ENCODE measurements around the gene ZMIZ1.

Gene ZMIZ1

DNA sequence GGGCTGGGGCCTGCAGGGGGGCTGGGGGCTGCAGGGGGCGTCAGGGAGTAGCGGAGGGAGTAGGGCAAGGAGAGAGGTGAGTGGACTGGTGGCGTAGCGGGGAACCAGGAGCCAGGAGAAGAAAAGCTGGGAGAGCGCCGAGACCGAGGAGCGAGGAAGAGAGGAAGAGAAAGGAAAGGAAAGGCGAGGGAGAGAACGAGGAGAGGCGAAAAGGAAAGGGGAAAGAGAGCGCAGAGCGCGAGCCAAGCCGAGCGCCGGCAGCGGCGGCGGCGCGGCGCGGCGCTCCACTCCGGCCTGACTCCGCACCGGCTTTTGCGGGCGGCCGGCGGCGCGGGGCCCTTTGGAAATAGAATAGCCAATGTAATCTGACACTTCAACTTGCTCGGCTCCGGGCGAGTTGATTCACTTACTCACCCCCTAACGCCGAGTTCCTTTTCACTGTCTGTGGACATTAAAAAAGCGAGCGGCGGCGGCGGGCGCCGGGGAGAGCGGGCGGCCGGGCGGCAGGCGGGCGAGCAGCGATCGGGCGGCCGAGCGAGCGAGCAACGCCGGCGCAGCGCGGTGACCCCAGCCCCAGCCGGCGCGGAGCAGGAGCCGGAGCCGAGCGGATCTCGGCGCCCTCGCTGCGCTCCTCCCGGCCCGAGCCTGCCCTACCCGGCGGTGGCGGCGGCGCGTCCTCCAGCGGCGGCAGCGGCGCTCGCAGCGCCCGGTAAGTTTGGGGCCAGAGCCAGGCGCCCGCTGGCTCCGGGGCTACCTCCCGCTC, at the start of gene ZMIZ1:
TSS of gene ZMIZ1 (plus strand) at position 405 of the 763 bp plus-strand sequence. CDS start 132,667 bp downstream, outside the sequence.
- peak; percentile 94 for DNase-seq

GRCh38 chr10:79019441-79020014, 49.2 kb upstream of the ZMIZ1 start:
- no peak for DNase-seq

DNA sequence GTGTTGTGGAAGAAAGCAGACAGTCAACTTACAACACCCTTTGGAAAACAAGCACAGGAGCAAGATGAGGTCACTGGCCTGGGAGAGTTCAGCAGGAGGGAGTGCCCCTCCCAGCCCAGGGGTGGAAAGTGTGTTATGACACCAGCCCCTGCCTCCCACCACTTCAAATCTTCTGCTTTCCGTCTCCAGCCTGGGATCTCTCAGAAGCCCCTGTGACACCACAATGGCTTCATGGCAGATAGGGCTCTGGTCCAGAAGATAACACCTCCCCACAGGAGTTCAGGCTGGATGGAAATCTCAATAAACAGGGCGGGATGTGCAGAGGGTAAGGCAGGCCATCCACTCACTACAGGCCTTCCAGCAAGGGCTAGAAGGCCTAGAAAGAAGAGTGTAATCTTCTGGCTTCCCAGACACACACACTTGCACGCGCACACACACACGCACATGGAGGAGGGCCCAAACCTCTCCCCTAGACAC, 48.7 kb upstream of the ZMIZ1 start:
- peak; percentile 40 for DNase-seq

- DNase-seq: no peak
These were observed 48.2 kb upstream of the ZMIZ1 start for GRCh38 chr10:79020605-79021004.

DNA sequence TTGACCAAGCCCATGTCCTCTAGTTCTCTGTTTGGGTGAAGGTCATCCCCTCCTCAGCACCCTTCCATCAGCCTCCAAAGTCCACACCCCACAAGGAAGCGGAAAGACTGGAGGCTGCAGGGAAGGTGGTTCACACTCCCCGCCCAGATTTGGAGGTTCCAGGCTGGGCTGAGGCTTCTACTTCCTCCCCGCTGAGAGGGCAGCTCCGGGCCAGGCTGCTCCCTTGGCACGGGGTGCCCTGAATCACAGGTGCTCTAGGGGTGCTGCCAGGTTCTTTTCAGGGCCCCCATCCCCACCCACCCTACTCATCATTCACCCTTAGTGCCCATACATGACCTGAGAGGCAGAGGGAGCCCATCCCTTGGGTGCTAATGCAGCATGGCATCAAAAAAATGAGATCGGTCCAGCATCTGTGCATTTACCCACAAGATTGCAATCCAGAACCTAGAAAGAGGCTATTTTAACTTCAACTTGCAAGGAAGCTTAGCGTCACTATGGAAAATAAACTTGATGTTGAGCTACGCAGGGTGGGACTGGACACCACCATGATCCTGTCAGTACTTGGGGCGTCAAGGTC, 47.3 kb upstream of the ZMIZ1 start:
- no peak for DNase-seq

DNA sequence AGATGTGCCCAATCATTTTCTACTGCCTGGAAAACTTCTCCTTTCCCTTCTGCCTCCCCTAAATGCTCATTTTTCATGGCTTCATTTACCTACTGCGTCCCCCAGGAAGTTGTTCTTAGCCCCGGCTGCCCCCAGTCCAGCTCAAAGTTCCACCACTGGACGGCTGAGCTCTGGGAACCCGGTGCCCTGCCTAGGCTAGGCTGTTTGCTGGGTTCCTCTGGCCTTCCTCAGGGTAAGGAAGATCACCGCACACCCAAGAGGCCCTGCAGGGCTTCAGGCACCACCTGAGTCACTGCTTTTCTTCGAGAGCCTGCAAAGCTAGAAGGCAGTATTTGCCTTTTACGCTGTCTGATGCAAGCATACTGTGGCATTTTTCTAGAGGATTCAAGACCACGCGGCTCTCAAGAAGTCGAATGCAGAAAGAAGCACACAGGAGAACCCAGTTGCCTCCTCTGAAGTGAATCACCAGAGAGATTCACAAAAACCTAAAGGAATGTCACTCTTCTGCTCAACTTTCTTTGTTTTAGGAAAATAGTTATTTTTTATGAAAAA, 46.7 kb upstream of the ZMIZ1 start:
- peak; percentile 36 for DNase-seq

DNA sequence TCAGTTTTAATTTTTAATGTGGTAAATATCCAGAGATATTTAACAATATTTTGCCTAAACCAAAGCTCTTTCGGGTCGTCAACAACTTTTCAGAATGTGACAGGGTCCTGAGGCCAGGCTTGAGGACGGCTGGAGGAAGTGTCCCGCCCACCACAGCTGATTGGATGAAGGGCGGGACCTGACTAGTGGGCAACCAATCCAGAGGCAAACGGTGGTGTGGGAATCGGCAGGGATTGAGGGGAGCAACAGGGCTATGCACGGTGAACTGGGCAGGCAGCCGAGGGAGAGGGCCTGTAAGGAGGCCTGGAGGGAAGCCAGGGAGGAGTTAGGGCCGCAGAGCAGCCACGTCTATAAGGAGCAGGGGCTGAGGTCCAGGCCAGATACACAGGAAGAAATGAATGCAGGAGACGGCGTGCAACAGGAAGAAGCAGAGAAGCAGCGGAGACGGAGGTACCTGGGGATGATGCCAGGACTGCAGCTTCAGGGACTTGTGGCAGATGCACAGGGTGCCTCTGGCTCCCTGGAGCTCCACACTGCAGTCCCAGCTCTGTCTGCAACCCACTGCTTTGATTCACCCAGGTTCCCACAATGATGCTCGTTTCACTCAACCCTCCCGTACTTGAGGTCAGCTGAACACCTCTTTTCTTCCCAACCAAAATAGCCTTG, 46.1 kb upstream of the ZMIZ1 start:
- DNase-seq: peak; percentile 50

DNA sequence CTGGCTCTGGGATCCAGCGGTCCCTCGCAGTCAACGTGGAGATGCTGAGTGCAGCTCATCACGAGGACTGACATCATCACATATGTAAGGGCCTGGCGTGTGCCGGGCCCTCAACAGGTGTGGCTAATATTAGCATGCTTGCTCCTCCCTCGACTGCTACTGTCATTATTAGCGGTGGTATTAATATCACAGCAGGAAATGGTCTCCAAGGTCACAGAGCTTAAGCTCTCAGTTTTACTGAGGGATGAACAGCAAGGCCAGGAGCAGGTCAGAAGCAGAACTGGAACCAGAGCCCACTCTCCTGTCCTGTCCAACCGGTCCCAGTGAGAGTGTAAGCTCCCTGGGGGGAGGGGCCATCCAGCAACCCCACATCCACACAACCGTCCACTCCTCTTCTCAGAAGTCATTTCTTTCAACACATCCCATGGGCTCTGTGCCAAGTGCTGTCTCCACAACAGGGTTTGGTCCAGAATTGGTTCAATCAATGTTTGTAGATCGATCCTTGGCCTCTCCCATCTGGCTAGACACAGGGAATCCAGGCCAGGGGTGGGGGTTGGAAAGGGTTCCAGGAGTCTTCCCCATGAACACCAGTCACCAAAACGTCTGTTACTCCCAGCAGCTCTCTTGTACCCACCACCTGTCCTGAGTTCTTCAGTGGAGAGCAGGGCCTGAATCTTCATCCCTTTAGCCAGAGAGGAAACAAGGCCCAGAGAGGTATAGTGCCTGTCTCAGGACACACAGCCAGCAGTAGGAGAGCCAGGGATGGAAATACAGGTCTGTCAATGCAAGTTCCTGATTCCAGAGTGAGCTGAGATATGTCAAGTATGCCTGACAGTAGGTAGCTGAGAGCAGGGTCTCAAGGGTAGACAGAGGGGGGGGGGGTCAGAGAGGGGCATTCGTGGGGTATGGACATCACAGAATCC, 45.3 kb upstream of the ZMIZ1 start:
- peak; percentile 50 for DNase-seq

DNA sequence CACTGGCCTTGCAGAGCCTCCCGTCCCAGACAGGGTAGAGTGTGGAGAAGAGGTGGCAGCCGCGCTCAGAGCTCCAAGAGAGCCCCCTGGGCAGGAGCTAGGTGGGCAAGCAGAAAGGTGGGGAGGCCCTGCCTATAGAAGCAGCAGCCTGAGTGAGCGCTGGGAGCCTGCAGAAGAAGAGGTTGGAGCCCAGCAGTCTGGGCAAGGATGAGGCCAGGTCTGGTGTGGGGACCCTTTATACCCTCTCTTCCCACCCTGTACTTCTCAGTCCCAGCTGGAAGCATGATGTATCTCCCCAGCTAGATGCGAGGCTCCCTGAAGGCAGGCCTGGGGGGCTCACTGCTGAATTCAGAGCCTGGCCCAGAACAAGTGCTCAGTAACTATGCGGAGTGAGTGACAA, 44.5 kb upstream of the ZMIZ1 start:
- DNase-seq: peak; percentile 20

DNA sequence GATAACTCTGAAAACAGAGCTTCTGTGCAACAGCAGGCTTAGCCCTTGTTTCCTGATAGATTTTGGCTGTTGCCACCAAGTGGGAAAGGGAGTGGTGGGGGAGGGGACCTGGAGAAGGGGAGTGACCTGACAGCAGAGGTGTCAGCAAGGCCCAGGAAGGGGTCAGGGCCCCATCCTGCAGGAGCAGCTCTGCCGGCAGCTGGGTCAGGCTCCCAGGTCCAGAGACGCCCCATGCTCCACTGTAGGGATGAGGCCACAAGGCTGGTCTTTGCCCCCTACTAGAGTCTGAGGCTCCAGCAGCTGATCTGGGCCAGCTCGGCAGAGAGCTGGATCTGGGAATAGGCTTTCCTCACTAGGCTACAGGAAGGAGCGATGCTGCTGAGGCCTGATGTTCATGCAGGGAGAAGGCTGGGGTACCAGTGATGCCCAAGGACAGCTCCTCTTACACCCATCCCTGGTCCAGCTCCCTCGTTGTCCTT, 44.0 kb upstream of the ZMIZ1 start:
- peak; percentile 41 for DNase-seq

DNA sequence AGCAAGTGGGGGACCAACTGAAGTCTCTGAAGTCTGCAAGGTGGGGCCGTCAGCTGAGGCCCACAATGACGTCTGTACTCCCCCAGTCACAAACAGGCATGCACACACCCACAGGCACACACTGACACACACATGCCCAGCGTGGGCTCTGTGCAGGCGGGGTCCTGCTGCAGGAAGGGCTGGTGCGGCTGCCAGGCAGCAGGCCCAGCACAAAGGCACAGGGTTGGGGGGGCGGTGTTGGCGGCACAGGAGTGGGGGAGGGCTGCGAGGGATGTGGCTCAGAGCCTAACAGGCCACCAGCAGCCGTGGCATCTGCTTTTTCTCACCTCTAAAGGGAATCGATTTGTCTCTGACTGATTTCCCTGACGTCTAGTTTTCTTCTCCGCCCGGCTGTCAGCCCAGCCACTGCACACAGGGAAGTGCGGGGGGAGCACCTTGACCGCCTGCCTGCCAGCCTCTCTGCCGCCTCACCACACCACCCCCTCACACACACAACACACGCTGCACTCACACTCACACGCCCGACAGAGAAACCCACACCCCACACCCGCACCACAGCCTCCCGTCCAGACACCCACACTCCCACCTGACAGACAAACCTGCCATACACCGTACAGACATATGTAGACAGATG, 43.5 kb upstream of the ZMIZ1 start:
- peak; percentile 47 for DNase-seq

DNA sequence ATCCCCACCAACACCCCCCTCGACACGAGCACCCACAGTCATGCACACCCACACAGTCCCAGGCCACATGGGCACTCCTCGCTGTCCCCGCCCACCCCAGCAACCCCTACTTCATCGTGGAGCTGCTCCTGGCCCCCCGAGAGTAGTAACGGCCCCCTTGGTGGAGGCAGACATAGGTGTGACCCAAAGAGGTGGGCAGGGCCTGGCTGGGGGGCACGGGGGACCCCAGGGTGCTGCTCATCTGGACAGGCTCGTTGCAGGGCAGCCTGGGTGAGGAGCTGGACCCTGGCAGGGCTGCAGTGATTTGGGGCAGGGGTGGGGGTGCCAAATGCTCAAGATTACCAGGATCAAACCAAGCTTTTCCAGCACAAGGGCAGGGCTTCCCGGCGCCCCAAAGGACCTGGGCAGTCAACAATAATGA, 42.4 kb upstream of the ZMIZ1 start:
- DNase-seq: peak; percentile 20

GRCh38 chr10:79026806-79027146, 42.0 kb upstream of the ZMIZ1 start:
- DNase-seq: peak; percentile 22

- peak; percentile 38 for DNase-seq
These were observed 41.4 kb upstream of the ZMIZ1 start for GRCh38 chr10:79027147-79028055.

DNA sequence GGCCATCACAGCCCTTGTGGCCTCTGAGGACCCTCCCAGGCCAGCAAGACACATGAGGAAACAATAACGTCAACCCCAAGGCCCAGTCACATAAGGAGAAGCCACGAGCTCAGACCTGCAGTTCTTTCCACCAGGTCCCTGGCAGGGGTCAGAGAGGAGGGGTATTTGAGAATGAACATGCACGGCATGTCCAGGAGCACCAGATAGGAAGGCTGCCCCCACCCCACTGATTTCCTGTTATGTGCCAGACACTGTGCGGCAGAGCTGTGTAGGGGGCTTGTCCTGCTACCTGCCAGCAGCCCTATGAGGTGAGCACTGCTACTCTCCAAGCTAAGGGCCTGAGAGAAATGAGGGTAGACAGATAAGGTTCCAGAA, 40.7 kb upstream of the ZMIZ1 start:
- DNase-seq: peak; percentile 20

- DNase-seq: peak; percentile 30
These were observed 40.2 kb upstream of the ZMIZ1 start for GRCh38 chr10:79028451-79029010.

GRCh38 chr10:79029478-79030390, 39.0 kb upstream of the ZMIZ1 start:
- peak; percentile 22 for DNase-seq

- DNase-seq: no peak
These were observed 38.1 kb upstream of the ZMIZ1 start for GRCh38 chr10:79030705-79031104.

DNA sequence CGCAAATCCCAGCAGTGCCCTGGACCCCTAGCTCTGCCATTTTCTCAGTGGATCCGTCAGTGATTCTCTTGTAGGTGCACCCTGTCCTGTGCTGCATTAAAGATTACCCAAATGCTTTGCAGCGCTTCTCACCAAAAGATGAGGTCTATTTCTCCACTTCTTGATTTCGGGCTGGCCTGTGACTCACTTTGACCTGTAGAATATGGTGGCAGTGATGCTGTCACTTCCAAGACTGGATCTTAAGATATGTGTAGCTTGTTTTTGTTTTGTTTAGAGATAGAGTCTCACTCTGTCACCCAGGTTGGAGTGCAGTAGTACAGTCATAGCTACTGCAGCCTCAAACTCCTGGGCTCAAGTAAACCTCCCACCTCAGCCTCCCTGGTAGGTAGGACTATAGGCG, 37.0 kb upstream of the ZMIZ1 start:
- peak; percentile 15 for DNase-seq
